GM23338 (cell line): Measurements from ENCODE around the gene POLR2A. TPM values are rescaled to one million over a fixed set of nuclear protein-coding genes. Genes with fewer than 3 reads are reported as not detected.
A peak's percentile ranks its signal among the peaks of the same experiment; 100 is the strongest.

Source experiments
- ATAC-seq: fragments of 200-7000 bp; cut with Tn5 transposase; 3 replicates; pipeline ENCODE4 v1.9.1; 2020
- DNase-seq: peaks from one replicate; pipeline ENCODE4 v3.0.0-alpha.2; 2015; ENCODE audit warnings: low spot score
- H2AFZ ChIP-seq: fragments of 200-600 bp; sonication (generic); 2 replicates; pipeline ENCODE4 v1.8.0; 2016; ENCODE audit warnings: antibody characterized with exemption, mild to moderate bottlenecking, moderate library complexity
- H3F3A ChIP-seq: fragments of 200-600 bp; sonication (generic); replicated peaks from 2 replicates; pipeline ENCODE4 v1.8.0; 2017; ENCODE audit warnings: antibody characterized with exemption, mixed run types, low read depth
- H3K27ac ChIP-seq: fragments of 200-600 bp; sonication (generic); 2 replicates; pipeline ENCODE4 v1.6.1; 2016; ENCODE audit warnings: low read depth
- H3K27me3 ChIP-seq: fragments of 200-600 bp; sonication (generic); 2 replicates; pipeline ENCODE4 v1.8.0; 2016; ENCODE audit warnings: mild to moderate bottlenecking, mixed run types, moderate library complexity; ENCODE audit not compliant: insufficient read depth
- H3K36me3 ChIP-seq: fragments of 200-600 bp; sonication (generic); 2 replicates; pipeline ENCODE4 v1.8.0; 2016; ENCODE audit warnings: mild to moderate bottlenecking; ENCODE audit not compliant: insufficient read depth
- H3K4me1 ChIP-seq: fragments of 200-600 bp; sonication (generic); 2 replicates; pipeline ENCODE4 v1.8.0; 2016; ENCODE audit warnings: mild to moderate bottlenecking, moderate library complexity; ENCODE audit not compliant: insufficient read depth
- H3K4me2 ChIP-seq: fragments of 200-600 bp; sonication (generic); 2 replicates; pipeline ENCODE4 v1.7.1; 2017; ENCODE audit warnings: mixed run types
- H3K4me3 ChIP-seq: fragments of 200-600 bp; sonication (generic); 2 replicates; pipeline ENCODE4 v1.6.1; 2016; ENCODE audit warnings: mixed run types
- H3K79me2 ChIP-seq: fragments of 200-600 bp; sonication (generic); replicated peaks from 2 replicates; pipeline ENCODE4 v1.8.0; 2017; ENCODE audit warnings: mild to moderate bottlenecking; ENCODE audit not compliant: insufficient read depth
- H3K9me2 ChIP-seq: fragments of 200-600 bp; sonication (generic); 2 replicates; pipeline ENCODE4 v1.8.0; 2017; ENCODE audit not compliant: insufficient read depth
- H4K20me1 ChIP-seq: fragments of 200-600 bp; sonication (generic); replicated peaks from 2 replicates; pipeline ENCODE4 v1.8.0; 2017; ENCODE audit warnings: mild to moderate bottlenecking; ENCODE audit not compliant: insufficient read depth
- H3K27ac Mint-ChIP-seq: 2 replicates; pipeline ENCODE4 v1.8.0; 2020; ENCODE audit warnings: inconsistent platforms, mild to moderate bottlenecking, moderate library complexity, mixed read lengths
- H3K27me3 Mint-ChIP-seq: 3 replicates; pipeline ENCODE4 v1.8.0; 2022; ENCODE audit warnings: low read depth, mild to moderate bottlenecking, moderate library complexity, mixed read lengths, inconsistent platforms; ENCODE audit not compliant: insufficient read depth, poor library complexity
- H3K36me3 Mint-ChIP-seq: 3 replicates; pipeline ENCODE4 v1.8.0; 2021; ENCODE audit warnings: low read depth, mild to moderate bottlenecking, inconsistent platforms, moderate library complexity, mixed read lengths
- H3K4me1 Mint-ChIP-seq: 3 replicates; pipeline ENCODE4 v1.8.0; 2020; ENCODE audit warnings: mild to moderate bottlenecking, inconsistent platforms, mixed read lengths
- H3K4me3 Mint-ChIP-seq: 3 replicates; pipeline ENCODE4 v1.8.0; 2021; ENCODE audit warnings: moderate library complexity, mild to moderate bottlenecking, inconsistent platforms, mixed read lengths
- H3K9me3 Mint-ChIP-seq: 3 replicates; pipeline ENCODE4 v1.8.0; 2020; ENCODE audit warnings: moderate library complexity, mild to moderate bottlenecking, inconsistent platforms, mixed read lengths
- CREB1 ChIP-seq: fragments of 250-450 bp; sonication (Bioruptor Pico); IDR thresholded peaks from 2 replicates; pipeline ENCODE4 v1.5.0; 2020; ENCODE audit warnings: low read depth, mild to moderate bottlenecking, moderate library complexity
- CTCF ChIP-seq, 2 experiments: fragments of 200-600 bp in 1 of 2; sonication (generic) in 1 of 2; conservative IDR thresholded peaks; 2 replicates each; pipeline versions ENCODE4 v1.5.1 to v1.6.1; 2016 to 2017; ENCODE audit warnings: antibody characterized with exemption in 2 of 2, low read depth in 2 of 2, mild to moderate bottlenecking in 2 of 2, moderate library complexity in 1 of 2
- ETS1 ChIP-seq: IDR thresholded peaks from 2 replicates; pipeline ENCODE4 v1.6.1; 2016; ENCODE audit warnings: antibody characterized with exemption
- EZH2 ChIP-seq: fragments of 200-600 bp; sonication (generic); IDR thresholded peaks from one replicate; pipeline ENCODE4 v1.8.0; 2017; ENCODE audit warnings: antibody characterized with exemption, mild to moderate bottlenecking, low read depth; ENCODE audit not compliant: unreplicated experiment
- EZH2phosphoT487 ChIP-seq: fragments of 200-600 bp; sonication (generic); IDR thresholded peaks from one replicate; pipeline ENCODE4 v1.8.1; 2018; ENCODE audit warnings: antibody characterized with exemption; ENCODE audit not compliant: unreplicated experiment
- JUNB ChIP-seq: IDR thresholded peaks from one replicate; pipeline ENCODE4 v1.6.1; 2016; ENCODE audit warnings: antibody characterized with exemption; ENCODE audit not compliant: unreplicated experiment
- NANOG ChIP-seq: IDR thresholded peaks from 2 replicates; pipeline ENCODE4 v1.6.1; 2016; ENCODE audit warnings: antibody characterized with exemption, borderline replicate concordance
- POLR2AphosphoS5 ChIP-seq: IDR thresholded peaks from 2 replicates; pipeline ENCODE4 v1.6.1; 2016; ENCODE audit warnings: antibody characterized with exemption, low read depth
- STAT1 ChIP-seq: IDR thresholded peaks from one replicate; pipeline ENCODE4 v1.6.1; 2016; ENCODE audit warnings: antibody characterized with exemption; ENCODE audit not compliant: unreplicated experiment
- ZNF114 ChIP-seq: fragments of 250-450 bp; sonication (Bioruptor Pico); IDR thresholded peaks from 2 replicates; pipeline ENCODE4 v1.5.0; 2020; ENCODE audit warnings: mild to moderate bottlenecking, moderate library complexity
- ZNF331 ChIP-seq: fragments of 250-450 bp; sonication (Bioruptor Pico); IDR thresholded peaks from 2 replicates; pipeline ENCODE4 v1.5.0; 2020; ENCODE audit warnings: low read depth, mild to moderate bottlenecking, moderate library complexity
- polyA plus RNA-seq: library from polyadenylated mRNA; unstranded; fragments of >200 nt; fragmentation: Nextera tagmentation; extraction: Ambion mirVana; gene quantifications from 2 replicates; pipeline ENCODE4 v1.2.1, GENCODE V29; 2016
- total RNA-seq: library from RNA; depleted of rRNA; stranded (reverse); fragments of >200 nt; shearing (Covaris generic); gene quantifications from 2 replicates; pipeline ENCODE4 v1.2.3, GENCODE V29; 2014
- TF ChIP-seq, protein P1 (sequence below): fragments of 250-450 bp; sonication (Bioruptor Pico); IDR thresholded peaks from 2 replicates; pipeline ENCODE4 v1.5.0; 2020; ENCODE audit warnings: mild to moderate bottlenecking, moderate library complexity
- TF ChIP-seq, protein P2 (sequence below): IDR thresholded peaks from one replicate; pipeline ENCODE4 v1.6.1; 2018; ENCODE audit warnings: antibody characterized with exemption; ENCODE audit not compliant: unreplicated experiment

Gene POLR2A
- total and polyA plus RNA-seq, 2 experiments from 2014 or later = 56.8 to 151 TPM

DNA sequence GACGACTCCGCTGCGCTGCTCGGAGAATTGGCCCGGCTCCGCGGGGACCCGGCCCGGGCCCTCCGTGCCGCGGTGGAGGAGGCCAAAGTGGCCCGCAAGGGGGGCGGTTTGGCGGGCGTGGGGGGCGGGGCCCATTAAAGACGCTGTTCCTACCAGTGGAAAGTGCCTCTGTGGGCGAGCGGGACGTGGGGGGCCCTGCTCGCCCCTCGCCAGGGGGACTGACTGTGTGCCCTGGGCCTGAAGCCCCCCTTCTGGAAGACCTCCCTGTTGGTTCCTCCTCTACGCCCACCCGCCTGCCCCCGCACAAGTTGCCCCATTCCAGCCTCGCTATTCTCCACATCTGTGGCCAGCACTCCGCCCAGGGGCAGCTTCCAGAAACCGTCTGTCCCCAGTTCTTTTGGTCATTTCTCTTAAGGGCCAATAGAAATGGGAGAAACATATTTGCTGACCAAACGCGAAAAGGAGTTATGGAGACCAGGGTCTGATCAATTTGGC is 46.8 kb upstream of the POLR2A start:
- peaks cover 29% of the 10 kb centered on the region for H3K4me1 Mint-ChIP-seq
- Histone ChIP-seq H3K27ac (no peak overlapping the region), H3K9me2 (no peaks in the 10 kb centered on the region), H3K27me3 (peaks cover 31% of the 10 kb centered on the region), H3K4me2 (peak overlapping the region; percentile 76), H3K4me1 (peaks cover 22% of the 10 kb centered on the region), H4K20me1 (no peaks in the 10 kb centered on the region; the same call in 1 of the 2 replicates), H2AFZ (0 out of 2 replicates have a peak overlapping the region, but pooled peaks have one; percentile 47), H3F3A (peaks cover 40% of the 10 kb centered on the region), H3K36me3 (no peaks in the 10 kb centered on the region), H3K79me2 (no peaks in the 10 kb centered on the region), H3K4me3 (peak overlapping the region; percentile 98)
- H3K27ac Mint-ChIP-seq = no peak overlapping the region; the same call in 1 of the 2 replicates
- peaks cover 48% of the 10 kb centered on the region for H3K27me3 Mint-ChIP-seq
- DNase-seq (no peak), ATAC-seq (no peak)
- H3K9me3 Mint-ChIP-seq = no peaks in the 10 kb centered on the region
- H3K36me3 Mint-ChIP-seq = no peaks in the 10 kb centered on the region; the same call in 2 of the 3 replicates
- TF ChIP-seq EZH2 (no peak), ZNF114 (CRISPR knock-in tag) (no peak), CREB1 (CRISPR knock-in tag) (no peak), JUNB (no peak), ETS1 (no peak), STAT1 (no peak), CTCF (conservative IDR thresholded peaks at IDR 0.05; ENCODE audit: low read depth in 2 of 2) (no peak), EZH2phosphoT487 (no peak), NANOG (no peak), ZNF331 (CRISPR knock-in tag) (no peak), POLR2AphosphoS5 (no peak)
- TF ChIP-seq, protein P1, sequence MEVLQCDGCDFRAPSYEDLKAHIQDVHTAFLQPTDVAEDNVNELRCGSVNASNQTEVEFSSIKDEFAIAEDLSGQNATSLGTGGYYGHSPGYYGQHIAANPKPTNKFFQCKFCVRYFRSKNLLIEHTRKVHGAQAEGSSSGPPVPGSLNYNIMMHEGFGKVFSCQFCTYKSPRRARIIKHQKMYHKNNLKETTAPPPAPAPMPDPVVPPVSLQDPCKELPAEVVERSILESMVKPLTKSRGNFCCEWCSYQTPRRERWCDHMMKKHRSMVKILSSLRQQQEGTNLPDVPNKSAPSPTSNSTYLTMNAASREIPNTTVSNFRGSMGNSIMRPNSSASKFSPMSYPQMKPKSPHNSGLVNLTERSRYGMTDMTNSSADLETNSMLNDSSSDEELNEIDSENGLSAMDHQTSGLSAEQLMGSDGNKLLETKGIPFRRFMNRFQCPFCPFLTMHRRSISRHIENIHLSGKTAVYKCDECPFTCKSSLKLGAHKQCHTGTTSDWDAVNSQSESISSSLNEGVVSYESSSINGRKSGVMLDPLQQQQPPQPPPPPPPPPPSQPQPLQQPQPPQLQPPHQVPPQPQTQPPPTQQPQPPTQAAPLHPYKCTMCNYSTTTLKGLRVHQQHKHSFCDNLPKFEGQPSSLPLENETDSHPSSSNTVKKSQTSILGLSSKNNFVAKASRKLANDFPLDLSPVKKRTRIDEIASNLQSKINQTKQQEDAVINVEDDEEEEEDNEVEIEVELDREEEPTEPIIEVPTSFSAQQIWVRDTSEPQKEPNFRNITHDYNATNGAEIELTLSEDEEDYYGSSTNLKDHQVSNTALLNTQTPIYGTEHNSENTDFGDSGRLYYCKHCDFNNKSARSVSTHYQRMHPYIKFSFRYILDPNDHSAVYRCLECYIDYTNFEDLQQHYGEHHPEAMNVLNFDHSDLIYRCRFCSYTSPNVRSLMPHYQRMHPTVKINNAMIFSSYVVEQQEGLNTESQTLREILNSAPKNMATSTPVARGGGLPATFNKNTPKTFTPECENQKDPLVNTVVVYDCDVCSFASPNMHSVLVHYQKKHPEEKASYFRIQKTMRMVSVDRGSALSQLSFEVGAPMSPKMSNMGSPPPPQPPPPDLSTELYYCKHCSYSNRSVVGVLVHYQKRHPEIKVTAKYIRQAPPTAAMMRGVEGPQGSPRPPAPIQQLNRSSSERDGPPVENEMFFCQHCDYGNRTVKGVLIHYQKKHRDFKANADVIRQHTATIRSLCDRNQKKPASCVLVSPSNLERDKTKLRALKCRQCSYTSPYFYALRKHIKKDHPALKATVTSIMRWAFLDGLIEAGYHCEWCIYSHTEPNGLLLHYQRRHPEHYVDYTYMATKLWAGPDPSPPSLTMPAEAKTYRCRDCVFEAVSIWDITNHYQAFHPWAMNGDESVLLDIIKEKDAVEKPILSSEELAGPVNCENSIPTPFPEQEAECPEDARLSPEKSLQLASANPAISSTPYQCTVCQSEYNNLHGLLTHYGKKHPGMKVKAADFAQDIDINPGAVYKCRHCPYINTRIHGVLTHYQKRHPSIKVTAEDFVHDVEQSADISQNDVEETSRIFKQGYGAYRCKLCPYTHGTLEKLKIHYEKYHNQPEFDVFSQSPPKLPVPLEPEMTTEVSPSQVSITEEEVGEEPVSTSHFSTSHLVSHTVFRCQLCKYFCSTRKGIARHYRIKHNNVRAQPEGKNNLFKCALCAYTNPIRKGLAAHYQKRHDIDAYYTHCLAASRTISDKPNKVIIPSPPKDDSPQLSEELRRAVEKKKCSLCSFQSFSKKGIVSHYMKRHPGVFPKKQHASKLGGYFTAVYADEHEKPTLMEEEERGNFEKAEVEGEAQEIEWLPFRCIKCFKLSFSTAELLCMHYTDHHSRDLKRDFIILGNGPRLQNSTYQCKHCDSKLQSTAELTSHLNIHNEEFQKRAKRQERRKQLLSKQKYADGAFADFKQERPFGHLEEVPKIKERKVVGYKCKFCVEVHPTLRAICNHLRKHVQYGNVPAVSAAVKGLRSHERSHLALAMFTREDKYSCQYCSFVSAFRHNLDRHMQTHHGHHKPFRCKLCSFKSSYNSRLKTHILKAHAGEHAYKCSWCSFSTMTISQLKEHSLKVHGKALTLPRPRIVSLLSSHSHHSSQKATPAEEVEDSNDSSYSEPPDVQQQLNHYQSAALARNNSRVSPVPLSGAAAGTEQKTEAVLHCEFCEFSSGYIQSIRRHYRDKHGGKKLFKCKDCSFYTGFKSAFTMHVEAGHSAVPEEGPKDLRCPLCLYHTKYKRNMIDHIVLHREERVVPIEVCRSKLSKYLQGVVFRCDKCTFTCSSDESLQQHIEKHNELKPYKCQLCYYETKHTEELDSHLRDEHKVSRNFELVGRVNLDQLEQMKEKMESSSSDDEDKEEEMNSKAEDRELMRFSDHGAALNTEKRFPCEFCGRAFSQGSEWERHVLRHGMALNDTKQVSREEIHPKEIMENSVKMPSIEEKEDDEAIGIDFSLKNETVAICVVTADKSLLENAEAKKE = no peak
- TF ChIP-seq, protein P2, sequence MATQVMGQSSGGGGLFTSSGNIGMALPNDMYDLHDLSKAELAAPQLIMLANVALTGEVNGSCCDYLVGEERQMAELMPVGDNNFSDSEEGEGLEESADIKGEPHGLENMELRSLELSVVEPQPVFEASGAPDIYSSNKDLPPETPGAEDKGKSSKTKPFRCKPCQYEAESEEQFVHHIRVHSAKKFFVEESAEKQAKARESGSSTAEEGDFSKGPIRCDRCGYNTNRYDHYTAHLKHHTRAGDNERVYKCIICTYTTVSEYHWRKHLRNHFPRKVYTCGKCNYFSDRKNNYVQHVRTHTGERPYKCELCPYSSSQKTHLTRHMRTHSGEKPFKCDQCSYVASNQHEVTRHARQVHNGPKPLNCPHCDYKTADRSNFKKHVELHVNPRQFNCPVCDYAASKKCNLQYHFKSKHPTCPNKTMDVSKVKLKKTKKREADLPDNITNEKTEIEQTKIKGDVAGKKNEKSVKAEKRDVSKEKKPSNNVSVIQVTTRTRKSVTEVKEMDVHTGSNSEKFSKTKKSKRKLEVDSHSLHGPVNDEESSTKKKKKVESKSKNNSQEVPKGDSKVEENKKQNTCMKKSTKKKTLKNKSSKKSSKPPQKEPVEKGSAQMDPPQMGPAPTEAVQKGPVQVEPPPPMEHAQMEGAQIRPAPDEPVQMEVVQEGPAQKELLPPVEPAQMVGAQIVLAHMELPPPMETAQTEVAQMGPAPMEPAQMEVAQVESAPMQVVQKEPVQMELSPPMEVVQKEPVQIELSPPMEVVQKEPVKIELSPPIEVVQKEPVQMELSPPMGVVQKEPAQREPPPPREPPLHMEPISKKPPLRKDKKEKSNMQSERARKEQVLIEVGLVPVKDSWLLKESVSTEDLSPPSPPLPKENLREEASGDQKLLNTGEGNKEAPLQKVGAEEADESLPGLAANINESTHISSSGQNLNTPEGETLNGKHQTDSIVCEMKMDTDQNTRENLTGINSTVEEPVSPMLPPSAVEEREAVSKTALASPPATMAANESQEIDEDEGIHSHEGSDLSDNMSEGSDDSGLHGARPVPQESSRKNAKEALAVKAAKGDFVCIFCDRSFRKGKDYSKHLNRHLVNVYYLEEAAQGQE = no peak
- peak overlapping the region; percentile 84 for H3K4me3 Mint-ChIP-seq
